IMR-90 (cell line): ENCODE data around the gene NMT1. TPM values are rescaled to one million over a fixed set of nuclear protein-coding genes. Genes with fewer than 3 reads are reported as not detected.

Experiments
- ATAC-seq: fragments of 200-7000 bp; cut with Tn5 transposase; 2 replicates; pipeline ENCODE4 v1.9.1; 2020; ENCODE audit warnings: low read depth, mild to moderate bottlenecking, moderate library complexity
- BruUV-seq: library from RNA; stranded (reverse); fragments of 400-500 nt; replicated peaks from 2 replicates; lab custom pipeline; 2021; lab: Mats Ljungman, UMichigan
- CTCF ChIA-PET: fragments of 300-600 bp; formaldehyde crosslinking; extraction: SDS; loops from one replicate; lab custom pipeline; 2021; ENCODE audit warnings: antibody characterized with exemption; lab: Yijun Ruan, JAX
- POLR2A ChIA-PET: fragments of 300-600 bp; sonication (Branson Sonifier 250); formaldehyde crosslinking; loops from one replicate; lab custom pipeline; 2022; ENCODE audit warnings: antibody characterized with exemption; ENCODE audit not compliant: unreplicated experiment; lab: Charles Lee
- DNase-seq: peaks from one replicate; pipeline ENCODE4 v3.0.0; 2013
- H2AFZ ChIP-seq: replicated peaks from 2 replicates; pipeline ENCODE3; 2013; ENCODE audit warnings: low read length, mild to moderate bottlenecking; ENCODE audit not compliant: poor library complexity
- H2AK5ac ChIP-seq: 2 replicates; pipeline ENCODE4 v1.6.1; 2013; ENCODE audit warnings: low read depth, low read length, inconsistent platforms
- H2AK9ac ChIP-seq: replicated peaks from 2 replicates; pipeline ENCODE3; 2013; ENCODE audit warnings: mild to moderate bottlenecking, low read depth, low read length, moderate library complexity; ENCODE audit not compliant: poor library complexity
- H2BK120ac ChIP-seq: 2 replicates; pipeline ENCODE4 v1.6.1; 2013; ENCODE audit warnings: low read depth, low read length, inconsistent platforms
- H2BK15ac ChIP-seq: 3 replicates; pipeline ENCODE4 v1.6.1; 2013; ENCODE audit warnings: low read depth, low read length, inconsistent platforms
- H2BK20ac ChIP-seq: 2 replicates; pipeline ENCODE4 v1.6.1; 2013; ENCODE audit warnings: low read depth, mild to moderate bottlenecking, inconsistent platforms, low read length, moderate library complexity
- H2BK5ac ChIP-seq: 2 replicates; pipeline ENCODE4 v1.6.1; 2013; ENCODE audit warnings: mild to moderate bottlenecking, low read depth, low read length, inconsistent platforms; ENCODE audit not compliant: poor library complexity, severe bottlenecking
- H3K14ac ChIP-seq: replicated peaks from 2 replicates; pipeline ENCODE4 v1.6.1; 2013; ENCODE audit warnings: low read depth, low read length, inconsistent platforms
- H3K18ac ChIP-seq: 2 replicates; pipeline ENCODE4 v1.6.1; 2013; ENCODE audit warnings: low read depth, low read length, control low read depth
- H3K23ac ChIP-seq: 2 replicates; pipeline ENCODE4 v1.6.1; 2013; ENCODE audit warnings: low read depth, low read length, inconsistent platforms
- H3K27ac ChIP-seq: 2 replicates; pipeline ENCODE4 v1.5.1; 2013; ENCODE audit warnings: mild to moderate bottlenecking, control low read depth, low read length; ENCODE audit not compliant: insufficient read depth
- H3K27me3 ChIP-seq: 2 replicates; pipeline ENCODE4 v1.6.1; 2013; ENCODE audit warnings: low read length; ENCODE audit not compliant: control insufficient read depth, insufficient read depth
- H3K36me3 ChIP-seq: 2 replicates; pipeline ENCODE4 v1.6.1; 2013; ENCODE audit warnings: low read length, mixed read lengths; ENCODE audit not compliant: control insufficient read depth, insufficient read depth
- H3K4ac ChIP-seq: 2 replicates; pipeline ENCODE4 v1.6.1; 2013; ENCODE audit warnings: low read depth, low read length, inconsistent platforms
- H3K4me1 ChIP-seq: 2 replicates; pipeline ENCODE4 v1.6.1; 2013; ENCODE audit warnings: low read length, mixed read lengths; ENCODE audit not compliant: control insufficient read depth, insufficient read depth
- H3K4me2 ChIP-seq: 2 replicates; pipeline ENCODE4 v1.6.1; 2013; ENCODE audit warnings: low read depth, mild to moderate bottlenecking, control low read depth, low read length, moderate library complexity
- H3K4me3 ChIP-seq: 2 replicates; pipeline ENCODE4 v1.5.1; 2013; ENCODE audit warnings: low read depth, mild to moderate bottlenecking, control low read depth, low read length, moderate library complexity; ENCODE audit not compliant: insufficient read depth
- H3K56ac ChIP-seq: 2 replicates; pipeline ENCODE4 v1.6.1; 2013; ENCODE audit warnings: low read length, inconsistent platforms; ENCODE audit not compliant: insufficient read depth; ENCODE audit errors: extremely low read depth
- H3K79me1 ChIP-seq, 2 experiments: 2 replicates each; pipeline ENCODE4 v1.6.1; 2013; ENCODE audit warnings: low read length in 2 of 2, inconsistent platforms in 1 of 2, low read depth in 1 of 2
- H3K9ac ChIP-seq: 2 replicates; pipeline ENCODE4 v1.6.1; 2013; ENCODE audit warnings: low read depth, low read length, control low read depth
- H3K9me1 ChIP-seq: 2 replicates; pipeline ENCODE4 v1.6.1; 2013; ENCODE audit warnings: low read length, inconsistent platforms; ENCODE audit not compliant: insufficient read depth
- H3K9me3 ChIP-seq: 2 replicates; pipeline ENCODE4 v1.6.1; 2013; ENCODE audit warnings: low read length; ENCODE audit not compliant: control insufficient read depth, insufficient read depth
- H4K20me1 ChIP-seq: 2 replicates; pipeline ENCODE4 v1.6.1; 2013; ENCODE audit warnings: low read length, inconsistent platforms; ENCODE audit not compliant: insufficient read depth
- H4K5ac ChIP-seq: 2 replicates; pipeline ENCODE4 v1.6.1; 2013; ENCODE audit warnings: mild to moderate bottlenecking, low read depth, low read length, control low read depth
- H4K8ac ChIP-seq, 2 experiments: 2 replicates each; pipeline ENCODE4 v1.6.1; 2013; ENCODE audit warnings: low read depth in 2 of 2, low read length in 2 of 2, control low read depth in 1 of 2, inconsistent platforms in 1 of 2
- H4K91ac ChIP-seq: 2 replicates; pipeline ENCODE4 v1.6.1; 2013; ENCODE audit warnings: low read depth, low read length, inconsistent platforms; ENCODE audit not compliant: insufficient read depth
- BHLHE40 ChIP-seq: fragments of 150-350 bp; IDR thresholded peaks from 2 replicates; pipeline ENCODE4 v1.6.1; 2016; ENCODE audit warnings: mild to moderate bottlenecking, low read depth, low read length
- MAFK ChIP-seq: IDR thresholded peaks from 2 replicates; pipeline ENCODE4 v1.6.1; 2012; ENCODE audit warnings: low read depth, low read length, improper control_type of control experiment
- POLR2A ChIP-seq: IDR thresholded peaks from 2 replicates; pipeline ENCODE4 v1.6.1; 2012; ENCODE audit warnings: mild to moderate bottlenecking, low read depth, low read length
- whole genome bisulfite sequencing, 2 experiments: methylation state at CpG; one replicate each; pipeline versions ENCODE4 v1.1.5 to v1.1.7; 2013; ENCODE audit warnings: missing lambda C conversion rate in 2 of 2; ENCODE audit not compliant: insufficient read length in 1 of 2; ENCODE audit errors: extremely low coverage in 2 of 2; 5-methylcytosine and 5-hydroxymethylcytosine counted together
- dilution Hi-C: fragments of 300-500 bp; cut with HindIII; formaldehyde crosslinking; loops from one replicate; pipeline ENCODE4 v1.14.3; 2018; ENCODE audit warnings: low sequenced_read_pairs; ENCODE audit not compliant: unreplicated experiment
- in situ Hi-C: fragments of 300-500 bp; cut with MboI; formaldehyde crosslinking; loops from 3 replicates; pipeline ENCODE4 v1.14.3; 2019; ENCODE audit warnings: low sequenced_read_pairs, inconsistent platforms, mixed read lengths
- intact Hi-C: fragments of 100-400 bp; cut with micrococcal nuclease; formaldehyde crosslinking; loops from 2 replicates; pipeline ENCODE4 v1.10.0; 2022
- polyA plus RNA-seq, 3 experiments: library from polyadenylated mRNA; depleted of rRNA; stranded (reverse); fragments of >200 nt; gene quantifications; 2 replicates each; pipeline ENCODE4 v1.2.3, GENCODE V29; 2012; ENCODE audit warnings: low replicate concordance in 1 of 3
- total RNA-seq: library from RNA; depleted of rRNA; stranded (reverse); fragments of >200 nt; gene quantifications from 2 replicates; pipeline ENCODE4 v1.2.3, GENCODE V29; 2012

NMT1 gene
- total and polyA plus RNA-seq, 2 of the 4 experiments (the other 2 are of a cell fraction) = 38.0 to 60.6 TPM

- peaks cover 10% of the 10 kb centered on the region for H3K4me1 ChIP-seq
- H4K91ac ChIP-seq = no peak overlapping the region
- H3K36me3 ChIP-seq = no peaks in the 10 kb centered on the region
- H4K5ac ChIP-seq = no peak overlapping the region
- dilution Hi-C loops = no loop called here
- TF ChIP-seq MAFK (no peak), POLR2A (no peak), BHLHE40 (no peak)
- H3K9ac ChIP-seq = no peak overlapping the region
- H2BK15ac ChIP-seq = no peak overlapping the region
- H3K56ac ChIP-seq = no peak overlapping the region
- no peak overlapping the region for H2BK5ac ChIP-seq
- H3K9me3 ChIP-seq = no peaks in the 10 kb centered on the region
- BruUV-seq = no TSS peak
- ChIA-PET CTCF (interaction anchor here (0.6 to 1.6 kb wide), 2 partner anchors 20 to 64 kb away, joined by 4 to 9 read pairs; partner anchors contain the start of gene ACBD4), POLR2A (interaction anchor here (0.6 kb wide), 4 partner anchors 26 to 227 kb away, joined by 3 to 5 read pairs (median 4); no protein-coding TSS in a partner anchor)
- H3K23ac ChIP-seq = no peak overlapping the region
- no peak overlapping the region for H2AFZ ChIP-seq
- H3K4me3 ChIP-seq = no peak overlapping the region
- H4K8ac ChIP-seq = no peak overlapping the region
- no peak overlapping the region for H3K14ac ChIP-seq
- H3K79me1 ChIP-seq = peaks cover 17 to 58% of the 10 kb centered on the region in 2 experiments
- H3K18ac ChIP-seq = no peak overlapping the region
- in situ Hi-C loops = no loop called here
- peaks cover 8% of the 10 kb centered on the region for H3K9me1 ChIP-seq
- no peak overlapping the region for H3K4me2 ChIP-seq
- peaks cover 33% of the 10 kb centered on the region for H4K20me1 ChIP-seq
- no peak overlapping the region for H2BK20ac ChIP-seq
- ATAC-seq (no peak), DNase-seq (no peak)
- no peak overlapping the region for H3K4ac ChIP-seq
- no peak overlapping the region for H2AK9ac ChIP-seq
- no CpG with 5 or more reads among the region's 4 CpGs for WGBS, 2 experiments
- H2BK120ac ChIP-seq = no peak overlapping the region
- H3K27ac ChIP-seq = no peak overlapping the region
- H2AK5ac ChIP-seq = no peak overlapping the region
- intact Hi-C loops = no loop called here
- H3K27me3 ChIP-seq = no peaks in the 10 kb centered on the region
These were observed 93.9 kb downstream of the NMT1 start for GRCh38 chr17:45155029-45155428.
